Smooth muscle cell of the pulmonary artery (primary cell): ENCODE measurements around the gene GOLGA8S. TPM values are rescaled to one million over a fixed set of nuclear protein-coding genes. Genes with fewer than 3 reads are reported as not detected.

ENCODE experiments used
- total RNA-seq: library from RNA; depleted of rRNA; stranded (reverse); fragments of >200 nt; gene quantifications from 2 replicates; pipeline ENCODE4 v1.2.3, GENCODE V29; 2014

Gene GOLGA8S, protein sequence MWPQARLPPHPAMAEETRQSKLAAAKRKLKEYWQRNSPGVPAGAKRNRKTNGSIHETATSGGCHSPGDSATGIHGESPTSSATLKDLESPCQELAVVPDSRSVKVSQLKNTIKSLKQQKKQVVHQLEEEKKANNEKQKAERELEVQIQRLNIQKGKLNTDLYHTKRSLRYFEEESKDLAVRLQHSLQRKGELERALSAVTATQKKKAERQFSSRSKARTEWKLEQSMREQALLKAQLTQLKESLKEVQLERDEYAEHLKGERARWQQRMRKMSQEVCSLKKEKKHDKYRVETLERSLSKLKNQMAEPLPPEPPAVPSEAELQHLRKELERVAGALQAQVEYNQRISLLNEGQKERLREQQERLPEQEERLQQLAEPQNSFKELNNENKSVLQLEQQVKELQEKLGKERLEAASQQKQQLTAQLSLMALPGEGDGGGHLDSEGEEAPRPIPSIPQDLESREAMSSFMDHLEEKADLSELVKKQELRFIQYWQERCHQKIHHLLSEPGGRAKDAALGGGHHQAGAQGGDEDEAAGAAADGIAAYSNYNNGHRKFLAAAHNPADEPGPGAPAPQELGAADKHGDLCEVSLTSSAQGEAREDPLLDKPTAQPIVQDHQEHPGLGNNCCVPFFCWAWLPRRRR
- 0.07 and 0.10 TPM in 2 replicates for total RNA-seq

DNA sequence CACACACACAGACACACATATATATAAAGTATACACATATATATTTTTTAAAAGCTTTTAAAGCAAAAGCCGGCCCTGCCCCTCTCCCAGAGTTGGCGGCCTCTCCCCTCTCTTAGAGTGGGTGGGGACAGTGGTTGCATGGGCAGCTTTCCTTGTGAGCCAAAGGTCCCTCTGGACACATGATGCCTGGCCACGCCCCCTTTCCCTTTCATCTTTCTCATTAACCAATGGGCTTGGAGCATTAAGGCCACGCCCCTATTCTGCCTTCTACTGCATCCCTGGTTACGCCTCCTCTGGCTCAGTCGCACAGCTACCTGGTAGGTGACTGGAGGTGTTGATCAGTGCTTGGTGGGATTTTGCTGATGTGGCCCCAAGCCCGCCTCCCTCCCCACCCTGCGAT lies at the start of gene GOLGA8S:
Gene GOLGA8S, plus strand, starts transcription at position 301 of the 400 bp plus-strand sequence. Its CDS starts 62 bp downstream, at position 363.

DNA sequence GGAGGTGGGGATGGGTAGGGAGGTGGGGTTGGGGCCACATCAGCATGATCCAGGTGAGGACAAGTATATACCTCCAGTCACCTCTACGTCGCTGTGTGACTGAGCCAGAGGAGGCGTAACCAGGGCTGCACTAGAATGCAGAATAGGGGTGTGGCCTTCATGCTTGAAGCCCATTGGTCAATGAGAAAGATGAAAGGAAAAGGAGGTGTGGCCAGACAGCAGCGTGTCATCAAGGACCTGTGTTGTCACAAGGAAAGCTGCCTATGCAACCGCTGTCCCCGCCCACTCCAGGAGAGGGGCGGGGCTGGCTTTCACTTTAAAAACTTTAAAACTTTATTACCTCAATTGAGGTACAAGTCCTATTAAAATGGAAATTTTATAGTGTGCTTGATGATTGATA lies 20.5 kb upstream of the GOLGA8S start, which contains the start of gene GOLGA6L26:
Gene GOLGA6L26, minus strand, starts transcription at position 101 of the 400 bp plus-strand sequence. Its CDS starts 61 bp downstream, at position 40.

Other genes with a start within 250 kb of the GOLGA8S start
- not detected in 2 replicates for gene GOLGA6L1, start 217.9 kb upstream of the GOLGA8S start, total RNA-seq
- not detected in 2 replicates for gene GOLGA6L26, start 20.6 kb upstream of the GOLGA8S start, total RNA-seq
- not detected in 2 replicates for gene GOLGA6L2, start 92.5 kb downstream of the GOLGA8S start, total RNA-seq
- gene MKRN3, start 210.9 kb downstream of the GOLGA8S start, total RNA-seq = 0.43 and 1.5 TPM in 2 replicates